ENCODE data around the gene MAN1B1.

DNA sequence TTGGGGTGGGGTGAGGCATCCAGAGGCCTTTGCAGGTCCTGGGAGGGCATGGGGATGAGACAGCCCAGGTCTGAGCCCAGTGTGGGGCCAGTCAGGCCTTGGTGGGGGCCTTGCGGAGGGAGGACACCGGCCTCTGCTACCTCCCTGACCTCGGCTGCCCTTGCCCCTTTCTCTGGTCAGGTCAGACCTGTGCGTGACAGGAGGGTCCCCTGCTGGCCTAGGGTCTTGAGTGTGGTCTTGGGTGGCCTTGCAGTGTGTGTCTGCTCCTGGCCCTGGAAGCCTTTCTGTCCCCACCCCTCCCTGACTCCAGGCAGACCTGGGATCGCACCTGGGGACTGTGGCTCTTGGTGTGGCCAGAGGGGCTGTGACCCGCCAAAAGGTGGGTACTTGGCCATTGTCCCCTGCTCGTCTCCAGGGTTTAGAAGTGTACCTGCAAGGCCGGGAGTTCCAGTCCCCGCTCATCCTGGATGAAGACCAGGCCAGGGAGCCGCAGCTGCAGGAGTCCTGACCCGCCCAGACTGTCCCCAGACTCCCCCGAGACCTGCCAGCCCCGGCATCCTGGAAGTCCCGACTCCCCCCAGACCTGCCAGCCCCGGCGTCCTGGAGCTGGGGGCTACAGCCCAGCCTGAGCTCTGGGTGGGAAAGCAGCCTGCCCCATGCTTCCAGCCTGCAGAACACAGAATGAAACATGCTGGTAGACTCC lies 4.4 kb upstream of the MAN1B1 start:
- TF ChIP-seq, protein P1, sequence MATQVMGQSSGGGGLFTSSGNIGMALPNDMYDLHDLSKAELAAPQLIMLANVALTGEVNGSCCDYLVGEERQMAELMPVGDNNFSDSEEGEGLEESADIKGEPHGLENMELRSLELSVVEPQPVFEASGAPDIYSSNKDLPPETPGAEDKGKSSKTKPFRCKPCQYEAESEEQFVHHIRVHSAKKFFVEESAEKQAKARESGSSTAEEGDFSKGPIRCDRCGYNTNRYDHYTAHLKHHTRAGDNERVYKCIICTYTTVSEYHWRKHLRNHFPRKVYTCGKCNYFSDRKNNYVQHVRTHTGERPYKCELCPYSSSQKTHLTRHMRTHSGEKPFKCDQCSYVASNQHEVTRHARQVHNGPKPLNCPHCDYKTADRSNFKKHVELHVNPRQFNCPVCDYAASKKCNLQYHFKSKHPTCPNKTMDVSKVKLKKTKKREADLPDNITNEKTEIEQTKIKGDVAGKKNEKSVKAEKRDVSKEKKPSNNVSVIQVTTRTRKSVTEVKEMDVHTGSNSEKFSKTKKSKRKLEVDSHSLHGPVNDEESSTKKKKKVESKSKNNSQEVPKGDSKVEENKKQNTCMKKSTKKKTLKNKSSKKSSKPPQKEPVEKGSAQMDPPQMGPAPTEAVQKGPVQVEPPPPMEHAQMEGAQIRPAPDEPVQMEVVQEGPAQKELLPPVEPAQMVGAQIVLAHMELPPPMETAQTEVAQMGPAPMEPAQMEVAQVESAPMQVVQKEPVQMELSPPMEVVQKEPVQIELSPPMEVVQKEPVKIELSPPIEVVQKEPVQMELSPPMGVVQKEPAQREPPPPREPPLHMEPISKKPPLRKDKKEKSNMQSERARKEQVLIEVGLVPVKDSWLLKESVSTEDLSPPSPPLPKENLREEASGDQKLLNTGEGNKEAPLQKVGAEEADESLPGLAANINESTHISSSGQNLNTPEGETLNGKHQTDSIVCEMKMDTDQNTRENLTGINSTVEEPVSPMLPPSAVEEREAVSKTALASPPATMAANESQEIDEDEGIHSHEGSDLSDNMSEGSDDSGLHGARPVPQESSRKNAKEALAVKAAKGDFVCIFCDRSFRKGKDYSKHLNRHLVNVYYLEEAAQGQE (IDR thresholded peaks at IDR 0.05), result no peak
- TF ChIP-seq MAFK (IDR thresholded peaks at IDR 0.05; ENCODE audit: partially characterized antibody), result no peak
- no peak for TF ChIP-seq HEYL (CRISPR knock-in tag; IDR thresholded peaks at IDR 0.05)
- no peak for TF ChIP-seq CEBPB (IDR thresholded peaks at IDR 0.05)
- TF ChIP-seq, protein P2, sequence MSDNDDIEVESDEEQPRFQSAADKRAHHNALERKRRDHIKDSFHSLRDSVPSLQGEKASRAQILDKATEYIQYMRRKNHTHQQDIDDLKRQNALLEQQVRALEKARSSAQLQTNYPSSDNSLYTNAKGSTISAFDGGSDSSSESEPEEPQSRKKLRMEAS (IDR thresholded peaks at IDR 0.05), result no peak
- no peak for TF ChIP-seq EP300 (IDR thresholded peaks at IDR 0.05)
- TF ChIP-seq RAD21 (conservative IDR thresholded peaks at IDR 0.05 in 1 of 2, IDR thresholded peaks at IDR 0.05 in 1 of 2), result no peak
- no peak for TF ChIP-seq SREBF2 (IDR thresholded peaks at IDR 0.05)
- TF ChIP-seq, protein P3, sequence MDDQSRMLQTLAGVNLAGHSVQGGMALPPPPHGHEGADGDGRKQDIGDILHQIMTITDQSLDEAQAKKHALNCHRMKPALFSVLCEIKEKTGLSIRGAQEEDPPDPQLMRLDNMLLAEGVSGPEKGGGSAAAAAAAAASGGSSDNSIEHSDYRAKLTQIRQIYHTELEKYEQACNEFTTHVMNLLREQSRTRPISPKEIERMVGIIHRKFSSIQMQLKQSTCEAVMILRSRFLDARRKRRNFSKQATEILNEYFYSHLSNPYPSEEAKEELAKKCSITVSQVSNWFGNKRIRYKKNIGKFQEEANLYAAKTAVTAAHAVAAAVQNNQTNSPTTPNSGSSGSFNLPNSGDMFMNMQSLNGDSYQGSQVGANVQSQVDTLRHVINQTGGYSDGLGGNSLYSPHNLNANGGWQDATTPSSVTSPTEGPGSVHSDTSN (IDR thresholded peaks at IDR 0.05), result no peak
- TF ChIP-seq, protein P4, sequence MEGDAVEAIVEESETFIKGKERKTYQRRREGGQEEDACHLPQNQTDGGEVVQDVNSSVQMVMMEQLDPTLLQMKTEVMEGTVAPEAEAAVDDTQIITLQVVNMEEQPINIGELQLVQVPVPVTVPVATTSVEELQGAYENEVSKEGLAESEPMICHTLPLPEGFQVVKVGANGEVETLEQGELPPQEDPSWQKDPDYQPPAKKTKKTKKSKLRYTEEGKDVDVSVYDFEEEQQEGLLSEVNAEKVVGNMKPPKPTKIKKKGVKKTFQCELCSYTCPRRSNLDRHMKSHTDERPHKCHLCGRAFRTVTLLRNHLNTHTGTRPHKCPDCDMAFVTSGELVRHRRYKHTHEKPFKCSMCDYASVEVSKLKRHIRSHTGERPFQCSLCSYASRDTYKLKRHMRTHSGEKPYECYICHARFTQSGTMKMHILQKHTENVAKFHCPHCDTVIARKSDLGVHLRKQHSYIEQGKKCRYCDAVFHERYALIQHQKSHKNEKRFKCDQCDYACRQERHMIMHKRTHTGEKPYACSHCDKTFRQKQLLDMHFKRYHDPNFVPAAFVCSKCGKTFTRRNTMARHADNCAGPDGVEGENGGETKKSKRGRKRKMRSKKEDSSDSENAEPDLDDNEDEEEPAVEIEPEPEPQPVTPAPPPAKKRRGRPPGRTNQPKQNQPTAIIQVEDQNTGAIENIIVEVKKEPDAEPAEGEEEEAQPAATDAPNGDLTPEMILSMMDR (IDR thresholded peaks at IDR 0.05), result no peak
- TF ChIP-seq EHMT2 (IDR thresholded peaks at IDR 0.05; ENCODE audit: low read depth), result no peak
- no peak for TF ChIP-seq POLR2A (IDR thresholded peaks at IDR 0.05; ENCODE audit: low read length)
- no peak for TF ChIP-seq MAZ (IDR thresholded peaks at IDR 0.05; ENCODE audit: borderline replicate concordance, low read depth, low read length)
